GM23248 (cell line): ENCODE results near the gene TSPAN5.

Source experiments
- EZH2 ChIP-seq: fragments of 200-600 bp; sonication (generic); IDR thresholded peaks from 2 replicates; pipeline ENCODE4 v1.6.1; 2018; ENCODE audit warnings: antibody characterized with exemption, mild to moderate bottlenecking; ENCODE audit not compliant: insufficient read depth, poor library complexity, severe bottlenecking
- EZH2phosphoT487 ChIP-seq: fragments of 200-600 bp; sonication (generic); IDR thresholded peaks from 2 replicates; pipeline ENCODE4 v1.6.1; 2018; ENCODE audit warnings: antibody characterized with exemption, moderate library complexity, mild to moderate bottlenecking, low read depth; ENCODE audit not compliant: insufficient read depth

DNA sequence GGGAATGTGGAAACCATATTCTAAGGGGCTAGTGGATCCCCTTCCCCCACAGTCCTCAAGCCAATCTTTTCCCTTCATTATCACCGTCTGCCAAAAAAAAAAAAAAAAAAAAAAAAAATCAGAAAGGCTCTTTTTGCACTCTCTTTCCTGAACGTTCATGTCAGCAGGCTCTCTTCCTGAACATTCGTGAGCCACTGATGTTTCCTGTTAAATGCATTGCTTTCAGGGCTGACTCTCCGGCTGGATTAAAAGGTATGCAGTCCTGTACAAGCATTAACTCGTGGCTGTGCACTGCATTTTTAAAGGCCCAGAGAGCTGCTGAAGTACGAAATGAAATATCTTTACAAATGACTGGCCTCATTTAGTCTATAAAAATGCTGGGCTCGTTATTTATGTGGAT lies 34.0 kb upstream of the TSPAN5 start:
- TF ChIP-seq EZH2phosphoT487: no peak
- TF ChIP-seq EZH2: no peak
